Breast epithelium (tissue), 4 donors: Measurements from ENCODE around the gene TGFBR3. TPM values are rescaled to one million over a fixed set of nuclear protein-coding genes. Genes with fewer than 3 reads are reported as not detected.

Experiments used
- DNase-seq, 2 donors: peaks; one replicate each; pipeline ENCODE4 v3.0.0-alpha.2; 2019; ENCODE audit warnings: low spot score in 2 of 2
- H3K27ac ChIP-seq, 2 donors: fragments of 200-600 bp; sonication (generic) in 1 of 2; one replicate each; pipeline ENCODE4 v1.5.1; 2016 to 2019; ENCODE audit warnings: mild to moderate bottlenecking in 1 of 2
- H3K27me3 ChIP-seq, 2 donors: fragments of 200-600 bp; sonication (generic) in 1 of 2; one replicate each; pipeline versions ENCODE4 v1.5.1 to v1.6.0; 2017 to 2019; ENCODE audit warnings: control low read depth in 1 of 2, mild to moderate bottlenecking in 1 of 2
- H3K36me3 ChIP-seq: fragments of 200-600 bp; one replicate; pipeline ENCODE4 v1.5.1; 2019
- H3K4me1 ChIP-seq, 2 donors: fragments of 200-600 bp; sonication (generic); one replicate each; pipeline ENCODE4 v1.5.1; 2016 to 2019; ENCODE audit warnings: control low read depth in 1 of 2
- H3K4me3 ChIP-seq, 3 donors: fragments of 200-600 bp; sonication (generic); 1 replicate in 2 of 3; 2 replicates in 1 of 3; pipeline ENCODE4 v1.5.1; 2016 to 2019; ENCODE audit warnings: mild to moderate bottlenecking in 3 of 3, moderate library complexity in 2 of 3
- H3K9me3 ChIP-seq, 2 donors: fragments of 200-600 bp; sonication (generic) in 1 of 2; one replicate each; pipeline ENCODE4 v1.5.1; 2016 to 2019; ENCODE audit warnings: control low read depth in 1 of 2
- CTCF ChIP-seq, 3 donors: fragments of 450-650 bp; IDR thresholded peaks; one replicate each; pipeline ENCODE4 v1.5.1; 2016 to 2017; ENCODE audit warnings: antibody characterized with exemption in 3 of 3, mild to moderate bottlenecking in 3 of 3, moderate library complexity in 3 of 3
- POLR2A ChIP-seq: fragments of 450-650 bp; IDR thresholded peaks from one replicate; pipeline ENCODE4 v1.6.1; 2016; ENCODE audit warnings: antibody characterized with exemption, mild to moderate bottlenecking, moderate library complexity
- POLR2AphosphoS5 ChIP-seq, 3 donors: sonication (generic); formaldehyde crosslinking; IDR thresholded peaks; one replicate each; pipeline ENCODE4 v1.6.1; 2017; ENCODE audit warnings: antibody characterized with exemption in 3 of 3
- intact Hi-C: fragments of 100-400 bp; cut with DNase I; formaldehyde crosslinking; loops from one replicate; pipeline ENCODE4 v1.15.1; 2023; ENCODE audit warnings: low total_unique reads
- total RNA-seq, 3 donors: library from RNA; depleted of rRNA; stranded (reverse); fragments of >200 nt; gene quantifications; one replicate each; pipeline ENCODE4 v1.1.0, GENCODE V29; 2016

Gene TGFBR3
- total RNA-seq, 3 donors from 2014 or later, result 127 to 287 (median 167) TPM

- no peaks in the 10 kb centered on the region for H3K36me3 ChIP-seq
- H3K27me3 ChIP-seq, result no peaks in the 10 kb centered on the region
- TF ChIP-seq CTCF (IDR thresholded peaks at IDR 0.05) (no peak), POLR2AphosphoS5 (IDR thresholded peaks at IDR 0.05) (no peak), POLR2A (no peak)
- H3K4me3 ChIP-seq, result no peak overlapping the region
- H3K27ac ChIP-seq, result peak overlapping the region; percentile 38 to 67
- H3K4me1 ChIP-seq, result peaks cover 3 to 6% of the 10 kb centered on the region in 2 donors
- DNase-seq, result no peak
- intact Hi-C loops, result no loop called here
- no peaks in the 10 kb centered on the region for H3K9me3 ChIP-seq
Observed at GRCh38 chr1:91818713-91818975, 67.3 kb downstream of the TGFBR3 start.

GRCh38 chr1:91817211-91817905, 68.6 kb downstream of the TGFBR3 start:
- H3K27ac ChIP-seq, result peak overlapping the region; percentile 41 to 64
- H3K36me3 ChIP-seq, result no peaks in the 10 kb centered on the region
- no peak for DNase-seq
- TF ChIP-seq CTCF (IDR thresholded peaks at IDR 0.05) (no peak), POLR2AphosphoS5 (IDR thresholded peaks at IDR 0.05) (no peak), POLR2A (no peak)
- intact Hi-C loops, result no loop called here
- H3K27me3 ChIP-seq, result no peaks in the 10 kb centered on the region
- peaks cover 3 to 6% of the 10 kb centered on the region in 2 donors for H3K4me1 ChIP-seq
- no peak overlapping the region for H3K4me3 ChIP-seq
- no peaks in the 10 kb centered on the region for H3K9me3 ChIP-seq

GRCh38 chr1:91816031-91816430, 69.9 kb downstream of the TGFBR3 start:
- Histone ChIP-seq H3K4me3 (no peak overlapping the region), H3K4me1 (peaks cover 3 to 6% of the 10 kb centered on the region in 2 donors), H3K9me3 (no peaks in the 10 kb centered on the region), H3K27me3 (no peaks in the 10 kb centered on the region), H3K36me3 (no peaks in the 10 kb centered on the region), H3K27ac (peak overlapping the region; percentile 53 to 63)
- TF ChIP-seq POLR2A (no peak), POLR2AphosphoS5 (IDR thresholded peaks at IDR 0.05) (no peak), CTCF (IDR thresholded peaks at IDR 0.05) (no peak)
- intact Hi-C loops, result no loop called here
- no peak for DNase-seq

GRCh38 chr1:91814448-91814847, 71.5 kb downstream of the TGFBR3 start:
- Histone ChIP-seq H3K27ac (no peak overlapping the region), H3K27me3 (no peaks in the 10 kb centered on the region)
- TF ChIP-seq POLR2A (no peak), CTCF (IDR thresholded peaks at IDR 0.05) (no peak)

GRCh38 chr1:91813813-91814212, 72.1 kb downstream of the TGFBR3 start:
- TF ChIP-seq POLR2A (no peak), POLR2AphosphoS5 (IDR thresholded peaks at IDR 0.05) (no peak)
- Histone ChIP-seq H3K9me3 (no peaks in the 10 kb centered on the region), H3K4me1 (peaks cover 3 to 4% of the 10 kb centered on the region in 2 donors)

More at GRCh38 chr1:91814448-91814847, 71.5 kb downstream of the TGFBR3 start:
- intact Hi-C loops, result no loop called here
- DNase-seq, result no peak
- Histone ChIP-seq H3K9me3 (no peaks in the 10 kb centered on the region), H3K4me1 (peaks cover 3 to 6% of the 10 kb centered on the region in 2 donors), H3K36me3 (no peaks in the 10 kb centered on the region), H3K4me3 (no peak overlapping the region)

More at GRCh38 chr1:91813813-91814212, 72.1 kb downstream of the TGFBR3 start:
- DNase-seq, result no peak
- H3K27ac ChIP-seq, result peak overlapping the region; percentile 39 to 51
- H3K36me3 ChIP-seq, result no peaks in the 10 kb centered on the region
- H3K27me3 ChIP-seq, result no peaks in the 10 kb centered on the region
- intact Hi-C loops, result no loop called here
- H3K4me3 ChIP-seq, result no peak overlapping the region
